HG03139 (cell line): Measurements from ENCODE around the gene ADAD2.

Experiments
- ATAC-seq: cut with Tn5 transposase; IDR thresholded peaks from one replicate; pipeline ENCODE4 v1.9.1; 2021; ENCODE audit not compliant: unreplicated experiment

ADAD2 gene

GRCh38 chr16:84176192-84177053 lies 14.5 kb upstream of the ADAD2 start:
- no peak for ATAC-seq

GRCh38 chr16:84177741-84178073 lies 13.2 kb upstream of the ADAD2 start:
- no peak for ATAC-seq

GRCh38 chr16:84178146-84178765 lies 12.7 kb upstream of the ADAD2 start:
- ATAC-seq, result no peak

GRCh38 chr16:84178892-84179611 lies 11.9 kb upstream of the ADAD2 start:
- ATAC-seq, result no peak

GRCh38 chr16:84179612-84180320 lies 11.2 kb upstream of the ADAD2 start:
- no peak for ATAC-seq

GRCh38 chr16:84180519-84181140 lies 10.3 kb upstream of the ADAD2 start:
- no peak for ATAC-seq

- ATAC-seq, result no peak
Measured at GRCh38 chr16:84181144-84181915, 9.6 kb upstream of the ADAD2 start.

- no peak for ATAC-seq
Measured at GRCh38 chr16:84182104-84182503, 8.9 kb upstream of the ADAD2 start.

GRCh38 chr16:84182680-84183571 lies 8.0 kb upstream of the ADAD2 start:
- no peak for ATAC-seq

- ATAC-seq, result no peak
Measured at GRCh38 chr16:84183572-84183875, 7.4 kb upstream of the ADAD2 start.

- ATAC-seq, result no peak
Measured at GRCh38 chr16:84183911-84184591, 6.9 kb upstream of the ADAD2 start.

- ATAC-seq, result no peak
Measured at GRCh38 chr16:84184775-84185174, 6.2 kb upstream of the ADAD2 start.

- peak; percentile 95 for ATAC-seq
Measured at GRCh38 chr16:84186685-84187437, 4.1 kb upstream of the ADAD2 start, which contains the start of gene TAF1C. Gene TAF1C (minus strand): TSS chr16:84187057. CDS start chr16:84184988, 2,069 bp downstream.

- no peak for ATAC-seq
Measured at GRCh38 chr16:84191466-84191865, 509 bp downstream of the ADAD2 start.

GRCh38 chr16:84193480-84193879 lies 2.5 kb downstream of the ADAD2 start:
- ATAC-seq, result no peak

GRCh38 chr16:84194018-84194417 lies 3.1 kb downstream of the ADAD2 start:
- ATAC-seq, result no peak

- ATAC-seq, result no peak
Measured at GRCh38 chr16:84194470-84195200, 3.7 kb downstream of the ADAD2 start.
